Measurements from ENCODE around the gene RBM4B.

Gene RBM4B

GRCh38 chr11:66687831-66688281 is 10.2 kb upstream of the RBM4B start:
- no peak for DNase-seq (ENCODE audit: low read depth in 3 of 3, low spot score in 1 of 3)

GRCh38 chr11:66686801-66687750 is 9.4 kb upstream of the RBM4B start:
- no peak for DNase-seq (ENCODE audit: low read depth in 3 of 3, low spot score in 1 of 3)

GRCh38 chr11:66686100-66686785 is 8.6 kb upstream of the RBM4B start:
- no peak for DNase-seq (ENCODE audit: low read depth in 3 of 3, low spot score in 1 of 3)

GRCh38 chr11:66685276-66686099 is 7.8 kb upstream of the RBM4B start:
- no peak for DNase-seq (ENCODE audit: low read depth in 3 of 3, low spot score in 1 of 3)

GRCh38 chr11:66684635-66685034 is 6.9 kb upstream of the RBM4B start:
- DNase-seq (ENCODE audit: low read depth in 3 of 3, low spot score in 1 of 3), result no peak

- no peak for DNase-seq (ENCODE audit: low read depth in 3 of 3, low spot score in 1 of 3)
These were observed 6.2 kb upstream of the RBM4B start for GRCh38 chr11:66683877-66684276.

GRCh38 chr11:66680966-66681645 is 3.4 kb upstream of the RBM4B start:
- DNase-seq (ENCODE audit: low read depth in 3 of 3, low spot score in 1 of 3), result no peak

- no peak for DNase-seq (ENCODE audit: low read depth in 3 of 3, low spot score in 1 of 3)
These were observed 622 bp downstream of the RBM4B start for GRCh38 chr11:66676931-66677598.

- DNase-seq (ENCODE audit: low read depth in 3 of 3, low spot score in 1 of 3), result no peak
These were observed 1.3 kb downstream of the RBM4B start for GRCh38 chr11:66676282-66676919.

- DNase-seq (ENCODE audit: low read depth in 3 of 3, low spot score in 1 of 3), result no peak
These were observed 2.6 kb downstream of the RBM4B start for GRCh38 chr11:66674964-66675602.

GRCh38 chr11:66670816-66671215 is 6.9 kb downstream of the RBM4B start:
- DNase-seq (ENCODE audit: low read depth in 3 of 3, low spot score in 1 of 3), result no peak

- DNase-seq (ENCODE audit: low read depth in 3 of 3, low spot score in 1 of 3), result no peak
These were observed 12.3 kb downstream of the RBM4B start for GRCh38 chr11:66665369-66665768.

- no peak for DNase-seq (ENCODE audit: low read depth in 3 of 3, low spot score in 1 of 3)
These were observed 13.9 kb downstream of the RBM4B start for GRCh38 chr11:66663741-66664296.

GRCh38 chr11:66659763-66660162 is 17.9 kb downstream of the RBM4B start:
- DNase-seq (ENCODE audit: low read depth in 3 of 3, low spot score in 1 of 3), result no peak

GRCh38 chr11:66653123-66653522 is 24.6 kb downstream of the RBM4B start:
- DNase-seq (ENCODE audit: low read depth in 3 of 3, low spot score in 1 of 3), result no peak

GRCh38 chr11:66652651-66653050 is 25.0 kb downstream of the RBM4B start:
- no peak for DNase-seq (ENCODE audit: low read depth in 3 of 3, low spot score in 1 of 3)

- no peak for DNase-seq (ENCODE audit: low read depth in 3 of 3, low spot score in 1 of 3)
These were observed 26.7 kb downstream of the RBM4B start for GRCh38 chr11:66651016-66651415.

GRCh38 chr11:66649903-66650302 is 27.8 kb downstream of the RBM4B start:
- no peak for DNase-seq (ENCODE audit: low read depth in 3 of 3, low spot score in 1 of 3)

GRCh38 chr11:66646828-66647227 is 30.9 kb downstream of the RBM4B start:
- DNase-seq (ENCODE audit: low read depth in 3 of 3, low spot score in 1 of 3), result no peak
